GM21447 (cell line): ENCODE data around the gene BRSK2.
"Not testable (repeated sequence)": the region's sequence is repeated elsewhere in the genome, so short reads cannot be mapped to it uniquely, and the experiment has no call there.

Source experiments
- ATAC-seq: cut with Tn5 transposase; IDR thresholded peaks from one replicate; pipeline ENCODE4 v1.9.1; 2021; ENCODE audit not compliant: unreplicated experiment

The BRSK2 gene

DNA sequence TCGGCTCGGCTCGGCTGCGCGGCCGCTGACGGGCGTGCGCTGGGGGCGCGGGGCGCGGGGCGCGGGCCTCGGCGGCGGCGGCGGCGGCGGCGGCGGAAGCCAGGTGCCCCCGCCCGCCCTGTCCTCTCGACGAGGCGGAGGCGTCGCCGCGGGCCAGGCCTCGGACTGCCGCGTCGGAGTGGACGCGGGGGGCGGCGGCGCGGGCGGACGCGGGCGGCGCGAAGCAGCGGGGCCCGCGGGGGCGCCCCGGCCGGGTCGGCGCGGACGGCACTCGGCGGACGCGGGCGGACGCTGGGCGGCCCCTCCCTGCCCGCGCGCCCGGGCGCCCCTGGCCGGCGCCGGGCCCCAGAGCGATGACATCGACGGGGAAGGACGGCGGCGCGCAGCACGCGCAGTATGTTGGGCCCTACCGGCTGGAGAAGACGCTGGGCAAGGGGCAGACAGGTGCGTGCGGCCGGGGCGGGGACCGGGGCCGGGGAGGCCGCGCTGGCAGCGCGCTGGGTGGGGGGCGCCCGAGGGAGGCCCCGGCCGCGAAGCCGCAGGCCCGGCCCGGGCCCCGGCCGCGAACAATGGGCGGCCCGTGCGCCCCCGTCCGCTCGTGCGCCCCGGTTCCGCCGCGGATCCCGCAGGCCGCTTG lies at the start of gene BRSK2:
Gene BRSK2, plus strand, starts transcription at position 3 of the 637 bp plus-strand sequence. Its CDS starts 351 bp downstream, at position 354.
- no peak for ATAC-seq

DNA sequence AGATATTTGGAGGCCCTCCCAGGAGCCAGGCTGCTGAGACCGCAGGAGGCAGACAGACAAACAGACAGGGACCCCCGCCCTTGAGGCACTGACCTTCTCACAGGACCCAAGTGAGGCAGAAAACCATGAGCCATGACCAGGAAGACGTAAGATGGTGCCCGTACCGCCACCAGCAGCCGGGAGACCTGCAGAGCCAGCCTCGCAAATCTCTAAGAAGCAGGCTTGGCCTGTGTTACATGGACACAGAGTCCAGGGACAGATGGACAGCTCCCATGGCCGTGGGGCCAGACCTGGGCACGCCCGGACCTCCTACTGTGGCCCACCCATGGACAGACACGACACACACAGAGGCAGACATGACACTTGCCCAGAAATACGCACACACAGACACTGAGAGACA lies 49.6 kb upstream of the BRSK2 start:
- no peak for ATAC-seq

DNA sequence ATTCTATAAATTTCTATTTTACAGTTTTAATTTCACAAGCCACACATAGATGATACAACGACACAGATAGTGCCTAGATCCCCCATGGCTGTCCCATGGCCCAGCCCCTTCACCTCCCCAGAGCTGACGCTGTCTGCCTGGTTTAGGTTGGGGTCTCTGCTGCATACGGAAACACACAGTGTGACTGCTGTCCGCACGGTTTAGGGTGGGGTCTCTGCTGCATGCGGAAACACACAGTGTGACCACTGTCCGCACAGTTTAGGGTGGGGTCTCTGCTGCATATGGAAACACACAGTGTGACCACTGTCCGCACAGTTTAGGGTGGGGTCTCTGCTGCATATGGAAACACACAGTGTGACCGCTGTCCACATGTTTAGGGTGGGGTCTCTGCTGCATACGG lies 48.5 kb upstream of the BRSK2 start:
- not testable (repeated sequence) for ATAC-seq

DNA sequence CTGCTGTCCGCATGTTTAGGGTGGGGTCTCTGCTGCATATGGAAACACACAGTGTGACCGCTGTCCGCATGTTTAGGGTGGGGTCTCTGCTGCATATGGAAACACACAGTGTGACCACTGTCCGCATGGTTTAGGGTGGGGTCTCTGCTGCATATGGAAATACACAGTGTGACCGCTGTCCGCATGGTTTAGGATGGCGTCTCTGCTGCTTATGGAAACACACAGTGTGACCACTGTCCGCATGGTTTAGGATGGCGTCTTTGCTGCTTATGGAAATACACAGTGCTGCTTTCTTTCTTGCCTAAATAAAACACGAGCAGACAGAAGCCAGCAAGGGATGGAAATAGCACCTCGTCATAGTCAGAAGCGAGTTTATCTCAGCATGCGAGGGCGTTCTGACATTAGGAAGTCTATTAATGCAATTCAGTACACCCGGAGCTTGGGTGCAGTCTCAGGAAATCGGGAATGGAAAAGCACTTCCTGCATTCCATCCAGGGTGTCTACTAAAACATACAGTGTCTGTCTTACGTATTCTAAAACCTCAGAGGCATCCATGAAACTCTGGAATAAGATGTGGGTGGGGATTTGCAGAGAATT lies 47.7 kb upstream of the BRSK2 start:
- no peak for ATAC-seq

DNA sequence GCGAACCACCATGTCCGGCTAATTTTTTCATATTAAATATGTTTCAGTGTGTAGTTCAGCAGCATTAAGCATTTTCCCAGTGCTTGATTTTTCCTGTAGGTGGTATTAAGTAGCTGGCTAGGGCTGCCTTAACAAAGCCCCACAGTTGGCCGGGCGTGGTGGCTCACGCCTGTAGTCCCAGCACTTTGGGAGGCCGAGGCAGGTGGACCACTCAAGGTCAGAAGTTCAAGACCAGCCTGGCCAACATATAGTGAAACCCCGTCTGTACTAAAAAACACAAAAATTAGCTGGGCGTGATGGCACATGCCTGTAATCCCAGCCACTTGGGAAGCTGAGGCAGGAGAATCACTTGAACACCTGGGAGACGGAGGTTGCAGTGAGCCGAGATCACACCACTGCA lies 46.8 kb upstream of the BRSK2 start:
- no peak for ATAC-seq

DNA sequence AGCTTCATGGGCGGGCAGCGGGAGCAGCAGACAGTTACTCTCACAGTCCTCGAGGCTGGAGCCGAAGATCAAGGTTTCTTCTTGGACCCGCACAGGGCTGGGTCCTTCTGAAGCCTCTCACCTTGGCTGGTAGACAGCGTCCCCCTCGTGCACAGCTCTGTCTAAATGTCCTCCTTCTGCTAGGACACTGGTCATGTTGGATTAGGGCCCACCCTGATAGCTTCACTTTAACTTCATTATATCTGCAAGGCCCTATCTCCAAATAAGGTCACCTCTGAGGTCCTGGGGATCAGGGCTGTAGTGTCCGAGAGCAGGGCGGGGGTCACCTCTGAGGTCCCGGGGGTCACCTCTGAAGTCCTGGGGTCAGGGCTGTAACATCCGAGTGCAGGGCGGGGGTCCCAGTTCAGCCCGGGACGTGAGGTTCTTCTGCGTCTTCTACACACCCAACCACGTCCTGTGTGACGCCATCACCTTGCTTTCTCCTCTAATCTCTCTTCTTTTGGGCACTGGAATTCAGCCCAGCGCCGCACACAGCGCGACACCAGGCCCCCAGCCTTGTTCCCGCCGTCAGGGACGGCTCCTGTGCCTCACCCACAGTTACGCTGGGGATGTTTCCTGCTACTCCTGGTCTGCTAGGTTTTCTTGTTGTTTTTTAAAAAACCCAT lies 46.2 kb upstream of the BRSK2 start:
- ATAC-seq: no peak

DNA sequence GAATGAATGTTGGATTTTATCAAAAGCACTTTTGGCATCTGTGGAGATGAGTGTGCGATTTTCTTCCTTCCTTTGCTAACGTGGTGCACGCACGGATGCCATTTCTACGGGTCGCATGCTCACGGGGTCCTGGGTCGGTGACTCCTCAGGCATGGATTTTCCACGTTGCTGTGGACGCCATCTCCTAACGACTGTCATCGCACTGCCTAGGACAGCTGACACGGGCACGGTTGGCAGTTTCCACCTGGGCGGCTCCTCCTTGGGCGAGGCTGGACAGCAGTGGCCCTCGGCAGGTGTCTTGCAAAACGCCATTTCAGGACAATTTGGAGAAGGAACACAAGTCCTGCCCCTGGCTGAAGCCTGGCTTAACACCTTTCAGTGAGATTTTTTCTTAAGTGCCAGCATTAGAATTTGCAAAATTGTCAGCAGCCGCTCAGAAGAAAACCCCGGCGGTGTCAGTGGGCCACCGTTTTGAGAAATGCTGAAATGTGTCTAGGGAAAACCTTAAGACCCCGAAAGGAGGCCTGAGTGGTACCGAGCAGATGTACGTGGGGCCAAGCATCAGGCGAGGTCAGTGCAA lies 45.6 kb upstream of the BRSK2 start:
- no peak for ATAC-seq

DNA sequence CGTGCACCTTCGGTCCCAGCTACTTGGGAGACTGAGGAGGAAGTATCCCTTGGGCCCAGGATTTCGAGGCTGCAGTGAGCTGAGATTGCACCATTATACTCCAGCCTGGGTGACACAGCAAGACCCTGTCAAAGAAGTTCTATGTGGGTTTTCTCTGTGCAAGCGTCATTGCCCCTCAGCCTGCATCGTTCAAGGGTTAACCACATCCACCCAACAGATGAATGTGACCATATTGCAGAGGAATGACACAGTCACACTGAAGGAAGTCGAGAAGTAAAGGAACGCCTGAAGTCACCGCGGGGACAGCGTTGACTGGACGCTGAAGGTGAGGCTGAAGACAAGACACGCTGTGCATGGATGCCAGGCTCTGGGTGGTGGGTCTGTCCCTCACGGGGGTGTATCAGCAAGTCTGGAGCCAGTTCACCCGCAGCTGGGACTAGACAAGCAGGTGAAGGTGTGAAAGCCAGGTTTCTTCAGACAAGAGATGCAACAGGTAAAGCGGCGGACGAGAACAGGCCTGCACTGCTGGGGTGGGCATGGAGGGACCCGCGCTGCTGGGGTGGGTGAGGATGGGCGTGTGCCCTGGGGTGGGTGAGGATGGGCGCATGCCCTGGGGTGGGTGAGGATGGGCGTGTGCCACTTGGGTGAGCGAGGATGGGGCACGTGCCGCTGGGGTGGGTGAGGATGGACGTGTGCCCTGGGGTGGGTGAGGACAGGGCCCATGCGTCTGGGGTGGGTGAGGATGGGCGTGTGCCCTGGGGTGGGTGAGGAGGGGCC lies 43.8 kb upstream of the BRSK2 start:
- no peak for ATAC-seq

DNA sequence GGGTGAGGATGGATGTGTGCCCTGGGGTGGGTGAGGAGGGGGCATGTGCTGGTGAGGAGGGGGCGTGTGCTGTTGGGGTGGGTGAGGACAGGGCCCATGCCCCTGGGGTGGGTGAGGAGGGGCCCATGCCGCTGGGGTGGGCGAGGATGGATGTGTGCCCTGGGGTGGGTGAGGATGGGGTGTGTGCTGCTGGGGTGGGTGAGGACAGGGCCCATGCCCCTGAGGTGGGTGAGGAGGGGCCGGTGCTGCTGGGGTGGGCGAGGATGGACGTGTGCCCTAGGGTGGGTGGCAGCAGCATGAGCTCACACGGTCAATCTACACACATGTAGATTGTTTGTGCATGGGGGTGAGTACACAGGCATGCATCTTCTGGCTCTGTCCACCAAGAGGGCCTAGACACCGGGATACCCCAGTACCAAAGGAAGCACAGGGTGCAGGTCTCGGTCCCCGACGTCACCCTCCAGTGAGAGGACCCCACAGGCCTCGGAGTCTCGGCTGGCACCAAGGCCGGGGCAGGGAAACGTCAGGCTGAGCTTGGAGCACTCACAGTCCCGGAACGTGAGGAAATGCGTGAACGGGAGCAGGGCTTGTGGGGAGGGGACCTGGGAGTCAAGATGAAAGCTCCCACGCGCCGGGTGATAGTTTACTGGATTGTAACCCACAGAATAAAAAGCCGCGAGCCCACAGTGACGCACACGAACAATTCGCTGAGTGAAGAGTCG lies 42.9 kb upstream of the BRSK2 start:
- ATAC-seq: no peak

DNA sequence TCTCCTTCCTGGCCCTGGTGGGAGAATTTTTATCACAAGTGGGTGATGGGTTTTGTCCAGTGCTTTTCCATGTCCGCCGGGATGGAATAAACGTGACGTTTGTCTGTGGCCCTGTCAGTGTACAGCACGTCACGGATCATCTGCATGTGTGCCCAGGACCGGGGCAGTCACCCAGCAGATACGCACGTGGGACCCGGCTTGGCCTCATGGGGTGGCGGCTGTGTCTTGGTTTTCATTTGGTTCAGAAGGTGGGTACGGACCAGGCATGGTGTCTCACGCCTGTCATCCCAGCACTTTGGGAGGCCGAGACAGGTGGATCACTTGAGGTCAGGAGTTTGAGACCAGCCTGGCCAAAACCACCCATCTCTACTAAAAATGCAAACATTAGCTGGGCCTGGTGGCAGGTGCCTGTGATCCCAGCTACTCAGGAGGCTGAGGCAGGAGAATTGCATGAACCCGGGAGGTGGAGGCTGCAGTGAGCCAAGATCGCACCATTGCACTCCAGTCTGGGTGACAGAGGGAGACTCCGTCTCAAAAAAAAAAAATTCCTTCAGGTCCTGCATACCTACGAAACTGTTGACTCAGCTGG lies 42.2 kb upstream of the BRSK2 start:
- ATAC-seq: not testable (repeated sequence)

DNA sequence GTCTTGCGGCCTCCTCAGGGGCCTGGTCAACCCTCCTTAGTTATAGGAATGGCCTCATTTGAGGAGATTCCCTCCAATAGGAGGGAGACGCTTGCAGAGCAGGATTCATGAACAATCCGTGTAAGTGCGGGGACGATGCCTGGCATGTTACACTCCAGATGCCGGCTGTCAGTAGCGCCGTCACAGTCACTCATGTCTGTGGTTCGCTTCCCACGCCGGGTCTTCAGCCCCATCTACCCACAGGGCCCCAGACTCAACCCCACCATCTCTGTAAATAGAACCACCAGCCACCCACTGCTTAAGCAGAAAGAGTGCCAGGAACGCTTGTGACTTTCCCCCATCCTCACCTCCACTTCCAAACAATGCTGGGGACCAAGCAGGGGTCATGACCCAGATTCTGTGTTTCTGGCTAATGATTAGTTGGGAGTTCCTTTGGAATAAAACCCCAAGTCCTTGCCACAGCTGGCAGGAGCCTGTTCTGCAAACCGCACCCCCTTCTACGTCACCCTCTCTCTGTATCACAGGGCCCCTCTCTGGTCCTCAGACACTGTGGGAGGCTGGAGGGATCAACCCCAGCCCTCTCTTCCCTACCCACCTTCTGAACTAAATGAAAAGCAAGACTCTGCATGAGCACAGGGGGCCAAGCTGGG lies 41.5 kb upstream of the BRSK2 start:
- no peak for ATAC-seq

DNA sequence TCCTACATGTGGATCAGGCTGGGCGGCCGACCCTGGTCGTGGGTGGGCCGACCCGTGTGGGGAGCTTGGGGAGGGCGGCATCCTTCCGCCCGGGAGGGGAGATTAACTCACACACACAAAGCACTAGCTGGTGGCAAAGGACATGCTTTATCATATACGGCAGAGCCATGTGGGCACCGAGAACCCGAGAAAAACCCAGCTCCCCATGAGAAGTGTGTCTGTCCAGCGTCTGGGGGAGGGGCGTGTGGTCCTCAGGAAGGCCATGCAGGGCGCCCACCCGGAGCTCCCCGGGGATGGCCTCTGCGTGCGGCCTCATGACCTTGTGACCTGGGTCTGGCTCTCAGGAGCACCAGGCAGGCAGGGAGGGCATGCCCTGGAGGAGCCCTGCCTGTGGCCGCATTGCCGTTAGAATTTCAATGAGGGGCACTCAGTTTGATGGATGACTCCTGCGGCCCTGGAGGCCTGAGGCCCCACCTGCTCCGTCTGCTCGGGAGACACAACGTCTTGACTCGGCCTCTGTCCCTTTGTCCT lies 40.9 kb upstream of the BRSK2 start:
- no peak for ATAC-seq

DNA sequence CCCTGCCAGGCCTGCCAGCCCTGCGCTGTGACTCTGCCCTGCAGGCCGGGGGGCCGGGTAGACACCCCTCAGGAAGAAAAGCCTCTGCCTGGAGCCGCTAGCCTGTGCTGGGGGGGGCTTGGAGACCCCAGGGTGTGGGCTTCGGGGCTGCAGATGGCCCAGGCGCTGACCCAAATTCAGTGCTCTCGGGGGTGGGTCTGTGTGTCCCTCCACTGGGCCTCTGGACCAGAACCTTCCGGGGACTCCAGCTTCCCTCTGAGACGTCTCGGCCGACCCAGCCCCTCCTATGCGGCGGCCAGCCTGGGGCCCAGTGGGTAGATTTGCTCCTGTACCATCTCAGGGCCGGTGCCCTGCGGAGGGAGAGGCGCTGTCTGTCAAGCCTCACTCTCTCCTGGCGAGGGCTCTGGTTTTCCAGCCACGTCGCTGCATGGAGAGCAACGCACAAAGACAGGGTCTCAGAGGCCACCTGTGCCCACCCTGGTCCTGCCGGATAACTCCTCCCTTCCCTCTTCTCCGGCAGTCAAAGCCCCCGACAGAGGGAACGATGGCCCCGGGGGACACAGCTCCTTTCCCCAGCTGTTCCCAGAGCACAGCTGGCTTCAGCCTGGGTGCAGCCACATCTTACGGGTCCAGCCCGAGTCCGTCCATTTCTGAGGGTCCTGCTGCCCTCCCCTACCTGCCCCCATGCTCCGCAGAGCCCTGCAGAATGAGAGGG lies 40.2 kb upstream of the BRSK2 start:
- ATAC-seq: no peak

DNA sequence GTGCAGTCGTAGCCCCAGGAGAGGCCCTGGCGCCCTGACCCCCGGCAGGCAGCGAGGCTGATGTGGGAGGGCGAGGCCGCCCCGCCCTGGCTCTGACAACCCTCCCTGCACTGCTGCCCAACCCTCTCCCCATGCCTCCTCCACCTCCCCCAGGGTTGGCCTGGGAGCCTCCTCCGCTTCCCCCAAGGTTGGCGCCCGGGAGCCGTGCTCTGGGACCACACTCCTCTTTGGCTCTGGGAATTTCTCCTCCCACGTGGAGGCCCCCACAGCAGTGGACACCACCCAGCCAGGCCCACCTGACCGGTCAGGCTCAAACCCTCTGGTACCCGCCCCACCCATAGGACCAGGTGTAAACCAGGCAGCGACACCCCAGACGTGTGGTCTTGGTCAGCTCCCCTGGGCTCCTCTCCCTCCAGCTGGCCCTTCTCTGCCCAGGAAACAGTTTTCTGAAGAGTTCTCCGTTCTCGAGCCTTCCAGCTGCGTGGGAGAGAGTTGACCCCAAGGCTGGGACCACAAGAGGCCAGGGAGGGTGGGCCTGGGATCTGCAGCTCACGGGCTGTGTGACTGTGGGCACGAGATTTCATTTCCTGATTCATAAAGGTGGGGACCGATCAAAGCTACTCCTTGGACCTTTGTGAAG lies 39.5 kb upstream of the BRSK2 start:
- ATAC-seq: no peak

DNA sequence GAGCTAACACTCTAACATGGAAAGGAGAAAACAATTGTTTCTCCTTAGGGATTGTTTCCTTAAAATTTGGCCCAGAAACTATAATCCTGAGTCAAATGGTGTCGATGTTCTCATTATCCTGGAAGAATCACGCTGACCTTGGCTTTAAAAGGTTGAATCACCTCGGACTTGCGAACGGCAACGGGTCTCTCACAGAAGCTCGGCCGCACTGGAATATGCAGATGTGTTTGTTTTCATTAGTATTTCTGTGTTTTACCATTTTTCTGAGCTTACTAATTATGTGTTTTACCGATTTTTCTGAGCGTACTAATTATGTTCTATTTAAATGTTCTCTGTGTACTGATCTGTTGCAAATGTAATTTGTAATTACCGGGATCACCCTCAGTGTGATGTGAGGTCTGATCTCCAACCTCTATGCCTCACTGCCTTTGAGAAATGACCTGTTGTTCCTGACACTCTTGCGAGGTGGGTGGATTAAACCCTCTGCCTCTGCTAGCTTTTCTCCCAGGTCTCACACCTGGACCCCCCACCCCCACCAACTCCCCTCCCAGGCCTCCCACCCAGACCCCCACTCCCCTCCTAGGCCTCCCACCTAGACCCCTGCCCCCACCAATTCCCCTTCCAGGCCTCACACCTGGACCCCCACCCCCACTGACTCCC lies 38.3 kb upstream of the BRSK2 start:
- no peak for ATAC-seq

DNA sequence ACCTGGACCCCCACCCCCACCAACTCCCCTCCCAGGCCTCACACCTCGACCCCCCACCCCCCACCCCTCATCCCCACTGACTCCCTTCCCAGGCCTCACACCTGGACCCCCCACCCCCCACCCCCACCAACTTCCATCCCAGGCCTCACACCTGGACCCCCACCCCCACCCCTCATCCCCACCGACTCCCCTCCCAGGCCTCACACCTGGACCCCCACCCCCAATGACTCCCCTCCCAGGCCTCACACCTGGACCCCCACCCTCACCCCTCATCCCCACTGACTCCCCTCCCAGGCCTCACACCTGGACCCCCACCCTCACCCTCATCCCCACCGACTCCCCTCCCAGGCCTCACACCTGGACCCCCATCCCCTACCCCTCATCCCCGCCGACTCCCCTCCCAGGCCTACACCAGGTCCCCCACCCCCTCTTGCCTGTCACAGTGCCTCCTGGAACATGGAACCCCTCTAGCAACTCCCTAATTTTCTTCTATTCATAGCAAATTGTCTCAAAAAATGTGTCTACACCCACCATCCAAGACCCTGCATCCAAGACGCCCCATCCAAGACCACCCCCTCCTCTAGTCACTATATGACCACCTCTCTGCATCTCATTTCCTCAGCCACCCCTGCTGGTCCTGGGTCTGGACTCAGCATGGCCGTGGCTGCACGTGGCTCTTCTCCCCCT lies 36.9 kb upstream of the BRSK2 start:
- ATAC-seq: no peak

DNA sequence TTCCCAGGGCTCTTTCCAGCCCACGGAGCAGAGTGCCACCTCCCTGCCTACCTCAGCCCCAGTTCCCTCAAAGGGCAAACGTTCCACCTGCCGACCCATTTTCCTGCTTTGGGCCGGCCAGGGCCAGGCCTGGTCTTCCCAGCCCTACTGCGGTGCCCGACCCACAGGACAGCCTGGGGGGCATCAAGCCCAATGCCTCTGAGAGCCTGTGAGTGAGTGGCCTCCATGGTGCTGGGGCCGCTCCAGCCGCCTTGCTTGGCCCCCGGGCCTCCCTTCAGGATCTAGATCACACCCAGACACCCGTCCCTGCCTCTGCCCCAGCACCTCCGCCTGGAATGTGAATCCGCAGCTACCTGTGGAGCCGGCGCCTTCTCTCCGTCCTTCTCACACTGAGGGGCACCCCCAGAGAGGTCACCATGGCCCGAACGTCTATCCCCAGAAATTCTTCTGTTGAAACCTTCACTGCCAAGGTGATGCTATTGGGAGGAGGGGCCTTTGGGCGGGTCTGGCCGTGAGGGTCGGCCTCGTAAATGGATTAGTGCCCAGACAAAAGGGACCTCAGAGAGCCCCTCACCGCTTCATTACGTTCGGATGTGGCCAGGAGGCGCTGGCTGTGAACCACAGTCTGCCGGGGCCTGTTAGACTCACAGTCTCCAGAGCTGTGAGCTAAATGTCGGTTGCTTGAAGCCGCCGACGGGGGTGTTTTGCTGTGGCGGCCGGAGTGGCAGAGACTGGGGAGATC lies 36.2 kb upstream of the BRSK2 start:
- ATAC-seq: no peak
